IPS-20b (cell line): Measurements from ENCODE around the gene ORAI2.

Experiments
- H3K27ac ChIP-seq: one replicate; pipeline ENCODE4 v1.5.1; 2013; ENCODE audit warnings: low read length
- H3K27me3 ChIP-seq: 2 replicates; pipeline ENCODE4 v1.6.1; 2013; ENCODE audit warnings: mild to moderate bottlenecking, low read length, inconsistent platforms; ENCODE audit not compliant: insufficient read depth
- H3K36me3 ChIP-seq: 2 replicates; pipeline ENCODE4 v1.6.1; 2013; ENCODE audit warnings: low read depth, mild to moderate bottlenecking, inconsistent platforms, low read length, moderate library complexity; ENCODE audit not compliant: insufficient read depth
- H3K4me1 ChIP-seq: 2 replicates; pipeline ENCODE4 v1.6.1; 2013; ENCODE audit warnings: mild to moderate bottlenecking, control low read depth, inconsistent platforms, low read length, moderate library complexity; ENCODE audit not compliant: insufficient read depth
- H3K4me3 ChIP-seq: 2 replicates; pipeline ENCODE4 v1.5.1; 2013; ENCODE audit warnings: mild to moderate bottlenecking, low read length, inconsistent platforms
- H3K9ac ChIP-seq: 2 replicates; pipeline ENCODE4 v1.6.1; 2013; ENCODE audit warnings: low read depth, mild to moderate bottlenecking, inconsistent platforms, low read length, moderate library complexity
- H3K9me3 ChIP-seq: 2 replicates; pipeline ENCODE4 v1.6.1; 2013; ENCODE audit warnings: mild to moderate bottlenecking, low read depth, low read length, inconsistent platforms; ENCODE audit not compliant: insufficient read depth

Gene ORAI2

DNA sequence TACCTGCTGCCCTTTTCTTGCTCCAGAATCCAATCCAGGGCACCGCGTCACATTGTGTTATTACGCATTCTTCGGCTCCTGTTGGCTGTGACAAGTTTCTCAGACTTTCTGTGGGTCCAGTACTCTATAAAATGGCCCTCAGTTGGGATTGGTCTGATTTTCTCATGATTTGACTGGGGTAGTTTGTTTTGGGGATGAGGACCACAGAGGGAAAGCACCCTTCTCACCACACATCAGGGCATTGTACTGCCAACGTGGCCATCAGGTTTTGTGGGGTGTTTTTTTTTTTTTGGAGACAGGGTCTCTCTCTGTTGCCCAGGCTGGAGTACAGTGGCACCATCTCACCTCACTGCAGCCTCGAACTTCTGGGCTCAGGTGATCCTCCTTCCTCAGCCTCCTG, 17.0 kb upstream of the ORAI2 start:
- no peak overlapping the region for H3K9ac ChIP-seq
- peaks cover 82% of the 10 kb centered on the region for H3K36me3 ChIP-seq
- no peaks in the 10 kb centered on the region for H3K4me1 ChIP-seq
- H3K4me3 ChIP-seq, result no peak overlapping the region
- H3K9me3 ChIP-seq, result no peaks in the 10 kb centered on the region
- H3K27ac ChIP-seq, result no peak overlapping the region
- H3K27me3 ChIP-seq, result no peaks in the 10 kb centered on the region

DNA sequence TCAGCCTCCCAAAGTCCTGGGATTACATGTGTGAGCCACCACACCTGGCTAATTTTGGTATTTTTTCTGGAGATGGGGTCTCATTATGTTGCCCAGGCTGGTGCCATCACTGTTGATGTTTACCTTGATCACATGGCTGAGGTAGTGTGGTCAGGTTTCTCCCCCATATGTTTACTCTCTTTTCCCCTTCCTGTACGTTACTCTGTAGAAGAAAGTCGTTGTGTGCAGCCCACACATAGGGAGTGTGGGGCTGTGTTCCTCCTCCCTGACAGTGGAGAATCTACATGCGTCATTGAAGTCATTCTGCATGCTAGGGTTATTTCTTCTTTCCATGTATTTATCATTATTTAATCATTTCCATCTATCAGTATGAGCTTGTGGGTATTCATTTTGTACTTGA, 16.3 kb upstream of the ORAI2 start:
- Histone ChIP-seq H3K4me1 (no peaks in the 10 kb centered on the region), H3K27me3 (no peaks in the 10 kb centered on the region), H3K36me3 (peaks cover 79% of the 10 kb centered on the region), H3K9ac (no peak overlapping the region), H3K9me3 (no peaks in the 10 kb centered on the region), H3K4me3 (no peak overlapping the region), H3K27ac (no peak overlapping the region)

DNA sequence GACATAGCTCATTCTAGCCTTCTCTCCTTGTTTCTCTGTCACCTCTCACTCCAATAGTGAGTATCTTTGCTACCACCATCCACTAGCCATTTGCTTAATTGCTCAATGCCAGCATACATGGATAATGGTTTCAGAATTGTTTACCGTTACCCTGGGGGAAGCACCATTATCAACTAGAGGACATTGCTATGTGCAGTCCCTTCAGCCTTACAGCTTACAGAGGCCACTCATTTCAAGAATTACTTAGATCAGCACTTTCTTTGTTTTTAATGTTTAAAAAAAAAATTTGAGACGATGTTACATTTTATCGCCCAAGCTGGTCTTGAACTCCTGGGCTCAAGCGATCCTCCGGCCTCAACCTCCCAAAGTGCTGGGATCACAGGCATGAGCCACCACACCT, 14.8 kb upstream of the ORAI2 start:
- no peak overlapping the region for H3K27ac ChIP-seq
- H3K4me1 ChIP-seq, result no peaks in the 10 kb centered on the region
- no peak overlapping the region for H3K4me3 ChIP-seq
- H3K9ac ChIP-seq, result no peak overlapping the region
- H3K36me3 ChIP-seq, result peaks cover 66% of the 10 kb centered on the region
- no peaks in the 10 kb centered on the region for H3K9me3 ChIP-seq
- H3K27me3 ChIP-seq, result no peaks in the 10 kb centered on the region

DNA sequence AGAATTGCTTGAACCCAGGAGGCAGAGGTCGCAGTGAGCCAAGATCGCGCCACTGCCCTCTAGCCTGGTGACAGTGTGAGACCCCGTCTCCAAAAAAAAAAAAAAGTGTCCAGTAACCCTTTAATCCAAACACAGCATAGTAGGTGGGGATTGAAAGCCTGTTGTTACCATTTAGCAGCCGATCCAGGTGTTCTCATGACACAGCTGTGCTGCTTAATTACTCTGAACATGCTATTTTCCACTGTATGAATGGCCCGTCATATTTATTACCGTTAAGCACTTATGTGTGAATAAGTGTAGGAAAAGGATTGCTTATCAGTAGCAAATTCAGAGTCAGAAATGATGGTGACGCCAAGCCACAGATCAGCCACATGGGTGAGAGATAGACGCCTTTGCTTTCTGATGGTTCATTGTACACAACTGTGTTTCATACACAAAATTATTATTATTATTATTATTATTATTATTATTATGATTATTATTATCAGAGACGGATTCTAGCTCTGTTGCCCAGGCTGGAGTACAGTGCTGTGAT, 11.6 kb upstream of the ORAI2 start:
- Histone ChIP-seq H3K4me3 (no peak overlapping the region), H3K36me3 (peaks cover 56% of the 10 kb centered on the region), H3K27me3 (no peaks in the 10 kb centered on the region), H3K9ac (no peak overlapping the region), H3K4me1 (peaks cover 3% of the 10 kb centered on the region; the same call in 1 of the 2 replicates), H3K27ac (no peak overlapping the region), H3K9me3 (no peaks in the 10 kb centered on the region)

DNA sequence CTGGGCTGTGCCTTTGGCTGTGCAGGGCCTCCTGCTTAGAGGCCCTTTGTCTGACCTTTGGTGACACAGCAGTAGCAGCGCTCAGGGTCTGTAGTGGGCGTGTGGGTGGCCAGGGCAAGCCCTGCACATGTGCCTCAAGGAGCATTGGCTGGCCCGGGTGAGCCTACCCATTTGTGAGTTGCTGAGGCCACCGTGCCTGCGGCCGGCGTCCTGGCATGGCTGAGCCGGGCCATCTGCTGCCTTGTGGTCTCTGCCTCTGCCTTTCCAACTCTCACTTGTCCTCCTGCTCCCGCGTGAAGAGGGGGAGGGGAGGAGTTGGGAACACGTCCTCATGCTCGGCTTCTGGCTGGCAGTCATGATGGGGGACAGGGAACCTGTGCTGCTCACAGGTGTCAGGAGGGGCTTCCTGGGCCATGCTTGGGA, 9.2 kb upstream of the ORAI2 start:
- H3K9ac ChIP-seq, result no peak overlapping the region
- peaks cover 3% of the 10 kb centered on the region; the same call in 1 of the 2 replicates for H3K4me1 ChIP-seq
- H3K27me3 ChIP-seq, result no peaks in the 10 kb centered on the region
- no peaks in the 10 kb centered on the region for H3K9me3 ChIP-seq
- no peak overlapping the region for H3K27ac ChIP-seq
- no peak overlapping the region for H3K4me3 ChIP-seq
- H3K36me3 ChIP-seq, result peaks cover 48% of the 10 kb centered on the region

DNA sequence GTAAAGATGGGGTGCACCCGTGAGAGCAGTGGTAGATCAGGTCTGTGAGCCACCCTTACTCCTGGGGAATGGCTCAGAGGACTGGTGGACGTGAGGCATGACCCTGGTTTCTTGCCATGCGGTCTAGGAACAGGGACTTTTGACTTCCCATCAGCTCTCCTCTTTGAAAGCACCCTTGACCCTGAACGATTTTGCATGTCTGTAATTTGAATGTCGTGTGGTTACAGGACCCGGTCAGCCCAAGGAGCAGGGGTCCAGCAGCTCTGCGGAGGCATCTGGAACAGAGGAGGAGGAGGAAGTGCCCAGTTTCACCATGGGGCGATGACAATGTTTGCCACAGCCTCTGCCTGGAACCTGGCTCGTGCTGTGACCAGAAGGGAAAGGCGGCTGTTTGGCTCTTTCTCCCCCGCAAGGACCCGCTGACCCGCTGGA, 8.6 kb upstream of the ORAI2 start:
- no peak overlapping the region for H3K9ac ChIP-seq
- H3K4me3 ChIP-seq, result no peak overlapping the region
- no peaks in the 10 kb centered on the region for H3K27me3 ChIP-seq
- H3K9me3 ChIP-seq, result no peaks in the 10 kb centered on the region
- no peak overlapping the region for H3K27ac ChIP-seq
- peaks cover 43% of the 10 kb centered on the region for H3K36me3 ChIP-seq
- H3K4me1 ChIP-seq, result peaks cover 3% of the 10 kb centered on the region; the same call in 1 of the 2 replicates

DNA sequence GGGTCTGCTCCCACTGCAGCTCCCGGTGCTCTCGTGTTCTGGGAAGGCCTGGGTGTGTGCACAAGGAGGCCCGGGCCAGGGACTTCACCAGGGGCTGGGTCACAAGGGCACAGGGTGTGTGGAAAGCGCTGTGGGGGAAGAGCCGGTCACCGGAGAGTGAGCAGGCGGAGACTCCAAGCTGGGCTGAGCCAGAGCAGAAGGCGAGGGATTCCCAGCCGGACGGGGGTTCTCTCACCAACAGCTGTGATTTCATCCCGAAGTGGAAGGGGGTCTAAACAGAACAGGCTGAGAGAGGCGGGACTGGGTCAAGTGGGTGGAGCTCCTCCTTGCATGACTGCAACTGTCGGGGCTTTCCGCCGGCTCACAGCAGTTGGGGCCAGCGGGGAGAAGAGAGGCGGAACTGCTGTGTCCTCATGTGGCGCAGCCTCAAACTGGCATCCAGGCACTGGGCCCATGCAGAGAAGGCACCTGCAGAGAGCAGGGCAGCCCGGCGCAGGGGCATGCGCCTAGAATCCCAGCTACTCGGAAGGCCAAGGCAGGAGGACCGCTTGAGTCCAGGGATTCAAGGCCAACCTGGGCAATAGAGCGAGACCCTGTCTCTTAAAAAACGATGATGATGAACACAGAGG, 7.6 kb upstream of the ORAI2 start:
- Histone ChIP-seq H3K36me3 (peaks cover 39% of the 10 kb centered on the region), H3K27me3 (no peaks in the 10 kb centered on the region), H3K9me3 (no peaks in the 10 kb centered on the region), H3K27ac (no peak overlapping the region), H3K4me1 (peaks cover 3% of the 10 kb centered on the region; the same call in 1 of the 2 replicates), H3K4me3 (no peak overlapping the region), H3K9ac (no peak overlapping the region)

DNA sequence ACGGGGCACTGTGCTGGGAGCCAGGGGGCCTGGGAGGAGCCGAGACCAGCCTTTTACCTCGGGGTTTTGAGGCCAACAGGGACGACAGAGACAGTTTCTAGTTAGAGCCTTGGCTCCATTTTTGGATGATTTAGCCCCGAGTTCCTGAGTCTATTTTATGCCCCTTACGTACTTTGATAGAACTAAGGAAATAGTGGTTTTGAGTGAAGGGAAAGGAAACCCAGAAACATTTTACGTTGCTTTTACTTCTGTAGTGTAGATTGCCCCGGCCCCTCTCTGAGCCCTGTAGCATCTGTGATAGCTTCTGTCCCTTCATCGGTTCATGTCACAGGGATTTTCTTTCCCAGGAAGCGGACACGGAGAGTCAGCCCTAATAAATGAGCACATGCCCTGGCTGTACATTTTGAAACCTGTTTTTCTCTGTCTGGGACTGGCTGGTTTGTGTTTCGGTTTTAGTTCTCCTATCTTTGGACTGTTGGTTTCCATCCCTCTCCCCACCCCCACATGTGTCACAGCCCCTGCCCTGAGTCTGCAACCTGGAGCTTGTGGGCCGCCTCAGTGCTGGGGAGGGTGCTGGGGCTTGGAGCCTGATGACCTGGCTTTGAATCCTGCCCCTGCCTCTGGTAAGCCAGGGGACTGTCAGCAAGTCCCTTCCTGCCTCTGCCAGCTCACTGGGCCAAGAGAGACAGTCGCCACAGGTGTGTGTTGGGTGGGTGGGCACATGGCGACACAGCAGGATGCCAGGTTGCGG, 6.9 kb upstream of the ORAI2 start:
- Histone ChIP-seq H3K4me1 (peaks cover 3% of the 10 kb centered on the region; the same call in 1 of the 2 replicates), H3K9me3 (no peaks in the 10 kb centered on the region), H3K9ac (no peak overlapping the region), H3K27ac (no peak overlapping the region), H3K27me3 (no peaks in the 10 kb centered on the region), H3K36me3 (peaks cover 33% of the 10 kb centered on the region), H3K4me3 (no peak overlapping the region)

DNA sequence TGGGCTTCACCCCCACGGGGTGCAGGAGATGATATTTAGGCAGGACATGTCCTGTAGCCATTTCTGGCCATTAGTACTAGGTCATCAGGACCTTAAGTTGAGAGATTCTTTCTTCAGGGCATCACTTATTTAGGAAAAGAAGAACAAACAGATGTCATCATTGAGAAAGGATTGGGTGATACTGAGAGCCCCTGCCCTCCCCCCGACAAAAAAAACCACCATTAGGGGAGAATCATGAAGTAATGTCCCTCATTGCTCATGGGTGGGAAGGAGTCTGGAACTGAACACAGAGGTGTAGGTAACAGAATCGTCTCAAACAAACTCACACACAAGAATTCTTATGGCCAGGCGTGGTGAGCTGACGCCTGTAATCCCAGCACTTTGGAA, 6.4 kb upstream of the ORAI2 start:
- Histone ChIP-seq H3K36me3 (peaks cover 29% of the 10 kb centered on the region), H3K9ac (no peak overlapping the region), H3K27ac (no peak overlapping the region), H3K4me1 (peaks cover 3% of the 10 kb centered on the region; the same call in 1 of the 2 replicates), H3K4me3 (no peak overlapping the region), H3K27me3 (no peaks in the 10 kb centered on the region), H3K9me3 (no peaks in the 10 kb centered on the region)

DNA sequence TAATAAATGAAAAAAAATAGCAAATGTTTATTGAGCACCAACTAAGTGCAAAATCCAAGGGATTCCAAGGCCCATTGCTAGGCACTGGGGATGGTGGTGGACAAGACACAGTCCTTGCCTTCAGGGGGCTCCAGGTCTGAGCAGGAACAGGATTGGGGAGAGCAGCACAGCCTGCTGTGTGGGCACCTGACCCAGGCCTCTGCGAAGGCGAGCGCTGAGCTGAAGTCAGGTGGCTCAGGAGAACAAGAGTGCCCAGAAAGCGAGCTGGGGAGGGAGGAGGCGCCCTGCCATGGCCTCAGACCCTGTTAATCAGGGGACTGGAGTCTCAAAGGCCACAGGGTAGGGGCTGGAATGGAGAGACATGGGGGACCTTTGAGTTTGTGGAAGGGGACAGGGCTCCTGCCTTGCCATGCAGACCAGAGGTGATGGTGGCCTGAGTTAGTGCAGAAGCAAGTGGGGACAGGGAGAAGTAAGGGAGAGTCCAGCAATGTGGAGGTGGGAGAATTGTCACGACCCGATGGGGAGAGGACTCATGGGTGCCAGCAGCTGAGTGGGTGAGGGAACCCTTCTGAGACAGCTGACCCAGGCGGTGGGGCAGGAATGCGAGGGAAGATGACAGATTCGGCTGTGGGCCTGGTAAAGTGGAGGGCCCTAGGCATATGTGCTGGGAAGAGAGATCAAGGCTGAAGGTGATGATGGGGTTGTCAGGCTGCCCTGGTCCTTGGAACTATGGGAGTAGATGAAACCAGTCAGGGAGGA, 4.1 kb upstream of the ORAI2 start:
- no peak overlapping the region for H3K9ac ChIP-seq
- H3K4me3 ChIP-seq, result no peak overlapping the region
- H3K9me3 ChIP-seq, result no peaks in the 10 kb centered on the region
- peaks cover 28% of the 10 kb centered on the region for H3K36me3 ChIP-seq
- H3K4me1 ChIP-seq, result no peaks in the 10 kb centered on the region; the same call in 1 of the 2 replicates
- no peaks in the 10 kb centered on the region for H3K27me3 ChIP-seq
- H3K27ac ChIP-seq, result no peak overlapping the region

DNA sequence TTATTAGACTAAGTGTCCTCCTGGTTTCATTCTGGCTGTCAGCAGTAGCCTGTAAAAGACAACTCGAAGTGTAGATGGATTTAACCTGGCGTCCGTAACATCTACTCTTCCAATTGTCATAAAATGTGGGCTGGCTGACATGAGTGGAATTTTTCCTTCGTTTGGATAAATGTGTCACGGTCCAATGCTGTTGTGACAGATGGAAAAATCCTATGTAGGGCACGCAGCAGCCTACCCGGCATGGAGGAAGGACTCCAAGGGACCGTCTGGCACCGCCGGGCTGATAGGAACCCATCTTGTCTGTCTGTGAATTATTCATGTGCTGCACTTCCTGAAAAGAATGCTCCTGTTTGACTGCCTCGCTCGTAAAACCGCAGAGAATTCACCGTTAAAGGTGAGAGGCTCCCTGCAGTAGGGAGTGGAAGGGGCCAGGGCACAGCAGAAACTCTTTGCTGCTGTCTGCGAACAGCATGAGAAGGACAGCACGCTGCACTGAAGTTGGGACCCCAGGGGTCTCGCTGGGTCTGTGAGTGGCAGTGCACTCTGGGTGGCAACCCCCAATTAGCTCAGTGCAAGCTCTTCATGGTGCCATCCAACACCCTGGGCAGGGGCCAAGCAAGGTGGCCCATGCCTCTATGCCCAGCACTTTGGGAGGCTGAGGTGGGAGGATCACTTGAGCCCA, 1.6 kb upstream of the ORAI2 start:
- Histone ChIP-seq H3K4me3 (no peak overlapping the region), H3K9me3 (no peaks in the 10 kb centered on the region), H3K9ac (no peak overlapping the region), H3K36me3 (peaks cover 10% of the 10 kb centered on the region), H3K4me1 (no peaks in the 10 kb centered on the region; the same call in 1 of the 2 replicates), H3K27me3 (no peaks in the 10 kb centered on the region), H3K27ac (no peak overlapping the region)
